PFSK-1 (cell line): ENCODE data around the gene PXYLP1.

Experiments used
- FOXP2 ChIP-seq: optimal IDR thresholded peaks from 2 replicates; pipeline ENCODE3; 2011; ENCODE audit warnings: borderline replicate concordance, control low read depth, inconsistent platforms; ENCODE audit not compliant: insufficient read depth; ENCODE audit errors: extremely low read length, extremely low read depth
- POLR2AphosphoS5 ChIP-seq: IDR thresholded peaks from 2 replicates; pipeline ENCODE4 v1.6.1; 2012; ENCODE audit warnings: low read depth, mild to moderate bottlenecking, control low read depth, low read length, moderate library complexity
- SIN3A ChIP-seq: IDR thresholded peaks from 2 replicates; pipeline ENCODE4 v1.6.1; 2012; ENCODE audit warnings: mild to moderate bottlenecking, low read length, moderate library complexity, borderline replicate concordance; ENCODE audit not compliant: insufficient read depth
- TAF1 ChIP-seq: IDR thresholded peaks from 2 replicates; pipeline ENCODE4 v1.6.1; 2012; ENCODE audit warnings: low read length, control low read depth, borderline replicate concordance; ENCODE audit not compliant: insufficient read depth
- TF ChIP-seq, protein P1 (sequence below), 2 experiments: IDR thresholded peaks; 2 replicates each; pipeline versions ENCODE4 v1.6.1 to v1.8.0; 2011 to 2012; ENCODE audit warnings: low read depth in 2 of 2, low read length in 2 of 2, control low read depth in 1 of 2, inconsistent platforms in 1 of 2, mild to moderate bottlenecking in 1 of 2, moderate library complexity in 1 of 2; ENCODE audit not compliant: insufficient read depth in 1 of 2

The PXYLP1 gene

GRCh38 chr3:141272906-141273662 lies 41.5 kb downstream of the PXYLP1 start:
- no peak for TF ChIP-seq POLR2AphosphoS5
- no peak for TF ChIP-seq FOXP2
- TF ChIP-seq SIN3A, result no peak
- TF ChIP-seq, protein P1, sequence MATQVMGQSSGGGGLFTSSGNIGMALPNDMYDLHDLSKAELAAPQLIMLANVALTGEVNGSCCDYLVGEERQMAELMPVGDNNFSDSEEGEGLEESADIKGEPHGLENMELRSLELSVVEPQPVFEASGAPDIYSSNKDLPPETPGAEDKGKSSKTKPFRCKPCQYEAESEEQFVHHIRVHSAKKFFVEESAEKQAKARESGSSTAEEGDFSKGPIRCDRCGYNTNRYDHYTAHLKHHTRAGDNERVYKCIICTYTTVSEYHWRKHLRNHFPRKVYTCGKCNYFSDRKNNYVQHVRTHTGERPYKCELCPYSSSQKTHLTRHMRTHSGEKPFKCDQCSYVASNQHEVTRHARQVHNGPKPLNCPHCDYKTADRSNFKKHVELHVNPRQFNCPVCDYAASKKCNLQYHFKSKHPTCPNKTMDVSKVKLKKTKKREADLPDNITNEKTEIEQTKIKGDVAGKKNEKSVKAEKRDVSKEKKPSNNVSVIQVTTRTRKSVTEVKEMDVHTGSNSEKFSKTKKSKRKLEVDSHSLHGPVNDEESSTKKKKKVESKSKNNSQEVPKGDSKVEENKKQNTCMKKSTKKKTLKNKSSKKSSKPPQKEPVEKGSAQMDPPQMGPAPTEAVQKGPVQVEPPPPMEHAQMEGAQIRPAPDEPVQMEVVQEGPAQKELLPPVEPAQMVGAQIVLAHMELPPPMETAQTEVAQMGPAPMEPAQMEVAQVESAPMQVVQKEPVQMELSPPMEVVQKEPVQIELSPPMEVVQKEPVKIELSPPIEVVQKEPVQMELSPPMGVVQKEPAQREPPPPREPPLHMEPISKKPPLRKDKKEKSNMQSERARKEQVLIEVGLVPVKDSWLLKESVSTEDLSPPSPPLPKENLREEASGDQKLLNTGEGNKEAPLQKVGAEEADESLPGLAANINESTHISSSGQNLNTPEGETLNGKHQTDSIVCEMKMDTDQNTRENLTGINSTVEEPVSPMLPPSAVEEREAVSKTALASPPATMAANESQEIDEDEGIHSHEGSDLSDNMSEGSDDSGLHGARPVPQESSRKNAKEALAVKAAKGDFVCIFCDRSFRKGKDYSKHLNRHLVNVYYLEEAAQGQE (IDR thresholded peaks at IDR 0.05; ENCODE audit: insufficient read depth in 1 of 2, low read depth in 2 of 2, low read length in 2 of 2), result no peak
- no peak for TF ChIP-seq TAF1

DNA sequence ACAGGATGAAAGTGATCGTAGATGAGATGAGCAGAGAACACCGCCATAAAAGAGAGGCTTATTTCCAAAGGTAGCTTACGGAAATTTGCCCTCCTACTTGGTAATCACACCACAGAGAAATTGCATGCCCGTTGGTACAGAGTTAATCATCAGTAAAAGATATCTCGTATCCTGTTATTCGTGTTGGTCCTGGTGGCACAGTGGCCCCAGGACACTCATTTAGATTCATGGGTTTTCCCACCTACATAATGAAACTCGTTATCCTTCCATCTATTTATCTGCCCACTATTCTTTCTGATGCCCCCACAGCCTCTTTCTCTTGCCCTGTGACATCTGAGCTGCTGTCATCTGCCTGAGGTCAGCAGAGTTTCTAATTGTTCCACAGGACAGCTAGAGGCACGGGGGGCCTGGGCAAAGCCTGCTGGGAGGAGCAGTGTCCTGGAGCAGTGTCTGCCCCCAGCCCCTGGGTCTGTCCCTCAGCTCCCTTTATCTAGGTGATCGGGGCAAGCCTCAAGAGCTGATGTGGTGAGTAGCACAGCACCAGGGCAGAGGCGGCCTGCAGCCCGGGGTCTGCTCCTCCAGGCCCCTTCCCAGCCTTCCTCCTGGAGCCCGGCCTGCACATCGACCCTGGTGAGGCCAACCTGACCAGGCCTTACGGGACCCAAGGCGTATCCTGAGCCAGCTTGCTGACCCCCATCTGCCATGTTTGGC lies 42.2 kb downstream of the PXYLP1 start:
- TF ChIP-seq TAF1 (no peak), SIN3A (no peak), POLR2AphosphoS5 (no peak)
- TF ChIP-seq, protein P1 (IDR thresholded peaks at IDR 0.05; ENCODE audit: insufficient read depth in 1 of 2, low read depth in 2 of 2, low read length in 2 of 2), result no peak

DNA sequence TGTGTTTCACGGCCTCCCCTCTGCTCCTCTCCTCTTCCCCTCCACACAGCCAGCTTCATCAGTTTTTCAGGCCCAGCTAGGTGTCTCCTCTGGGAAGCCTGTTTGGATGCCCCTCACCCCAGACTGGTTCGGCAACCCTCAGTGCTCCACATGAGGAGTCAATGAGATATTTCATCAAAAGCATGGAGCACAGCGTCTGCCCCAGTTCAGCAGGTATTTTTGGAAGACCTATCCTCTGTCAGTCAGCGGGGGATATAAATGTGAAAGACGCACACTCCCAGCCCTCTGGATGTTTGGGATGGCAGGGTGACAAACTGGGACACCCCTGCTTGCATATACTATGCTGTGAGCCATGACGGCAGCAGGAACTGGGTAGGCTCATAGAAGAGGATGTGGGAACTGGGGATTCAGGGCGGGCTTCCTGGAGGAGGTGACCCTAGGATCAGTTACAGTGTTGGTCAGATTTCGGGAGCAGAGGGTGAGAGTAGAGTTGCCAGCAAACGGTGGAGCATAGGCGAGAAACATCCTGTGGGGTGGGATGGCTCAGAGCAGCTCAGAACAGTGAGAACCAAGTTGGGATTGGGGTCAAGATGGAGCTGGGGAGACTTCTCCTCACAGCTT lies 42.9 kb downstream of the PXYLP1 start:
- TF ChIP-seq, protein P1 (IDR thresholded peaks at IDR 0.05; ENCODE audit: insufficient read depth in 1 of 2, low read depth in 2 of 2, low read length in 2 of 2), result no peak
- no peak for TF ChIP-seq TAF1
- TF ChIP-seq SIN3A, result no peak
- no peak for TF ChIP-seq FOXP2
- TF ChIP-seq POLR2AphosphoS5, result no peak

DNA sequence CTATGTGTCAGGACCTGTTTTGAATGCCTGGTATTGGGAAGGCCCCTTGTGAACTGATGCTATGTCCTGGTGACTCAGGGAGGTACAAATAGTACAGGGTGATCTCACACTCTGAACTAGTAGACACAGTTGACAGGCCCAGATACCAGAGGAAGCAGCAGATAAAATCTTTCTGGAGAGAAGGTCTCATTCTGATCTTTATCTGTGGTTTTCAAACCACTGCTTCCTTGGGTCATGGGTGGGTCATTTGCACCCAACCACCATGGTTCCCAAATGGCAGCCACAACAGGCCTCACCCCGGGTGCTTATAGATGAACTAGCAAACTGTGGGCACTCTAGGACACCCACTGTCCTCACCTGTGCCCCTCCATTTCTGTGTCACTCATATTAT lies 43.4 kb downstream of the PXYLP1 start:
- TF ChIP-seq SIN3A (no peak), TAF1 (no peak), FOXP2 (no peak), POLR2AphosphoS5 (no peak)
- TF ChIP-seq, protein P1 (IDR thresholded peaks at IDR 0.05; ENCODE audit: insufficient read depth in 1 of 2, low read depth in 2 of 2, low read length in 2 of 2), result no peak
